ENCODE data around the gene MSRB1.
"Not testable (repeated sequence)": the region's sequence is repeated elsewhere in the genome, so short reads cannot be mapped to it uniquely, and the experiment has no call there.

MSRB1 gene

GRCh38 chr16:1902547-1903219 lies 40.3 kb downstream of the MSRB1 start:
- no peaks in the 10 kb centered on the region for H4K20me1 ChIP-seq (ENCODE audit: insufficient read depth, low read length)

GRCh38 chr16:1900452-1900774 lies 42.6 kb downstream of the MSRB1 start:
- no peaks in the 10 kb centered on the region for H3K79me2 ChIP-seq (ENCODE audit: insufficient read depth, low read length)
- no peak overlapping the region for H3K4me2 ChIP-seq (ENCODE audit: low read length)
- H3K9me3 ChIP-seq (ENCODE audit: low read length): no peaks in the 10 kb centered on the region
- TF ChIP-seq EZH2 (IDR thresholded peaks at IDR 0.05; ENCODE audit: borderline replicate concordance, low read length) (no peak), CTCF (IDR thresholded peaks at IDR 0.05; ENCODE audit: low read length) (no peak)
- no peaks in the 10 kb centered on the region for H3K36me3 ChIP-seq (ENCODE audit: insufficient read depth, low read length)
- no peak overlapping the region for H2AFZ ChIP-seq (ENCODE audit: low read length)
- no peaks in the 10 kb centered on the region for H3K4me1 ChIP-seq (ENCODE audit: insufficient read depth, low read length, severe bottlenecking)
- H3K27ac ChIP-seq (ENCODE audit: low read depth, low read length, poor library complexity, severe bottlenecking): no peak overlapping the region
- no peaks in the 10 kb centered on the region for H3F3A ChIP-seq (ENCODE audit: insufficient read depth, low read length)
- H4K20me1 ChIP-seq (ENCODE audit: insufficient read depth, low read length): no peaks in the 10 kb centered on the region
- no peak overlapping the region for H3K4me3 ChIP-seq (ENCODE audit: low read depth, low read length, poor library complexity, severe bottlenecking)
- H3K9me2 ChIP-seq (ENCODE audit: low read depth, low read length): no peaks in the 10 kb centered on the region
- peaks cover 3% of the 10 kb centered on the region for H3K27me3 ChIP-seq (ENCODE audit: insufficient read depth, low read length)
- H3K9ac ChIP-seq (ENCODE audit: low read length): no peak overlapping the region

More at GRCh38 chr16:1902547-1903219, 40.3 kb downstream of the MSRB1 start:
- no peaks in the 10 kb centered on the region for H3K9me2 ChIP-seq (ENCODE audit: low read depth, low read length)
- H3K9me3 ChIP-seq (ENCODE audit: low read length): no peaks in the 10 kb centered on the region
- no peaks in the 10 kb centered on the region for H3K4me1 ChIP-seq (ENCODE audit: insufficient read depth, low read length, severe bottlenecking)
- no peaks in the 10 kb centered on the region for H3K79me2 ChIP-seq (ENCODE audit: insufficient read depth, low read length)
- no peak overlapping the region for H3K4me2 ChIP-seq (ENCODE audit: low read length)
- no peak overlapping the region for H3K9ac ChIP-seq (ENCODE audit: low read length)
- TF ChIP-seq EZH2 (IDR thresholded peaks at IDR 0.05; ENCODE audit: borderline replicate concordance, low read length) (no peak), CTCF (IDR thresholded peaks at IDR 0.05; ENCODE audit: low read length) (no peak)
- no peak overlapping the region for H3K4me3 ChIP-seq (ENCODE audit: low read depth, low read length, poor library complexity, severe bottlenecking)
- no peaks in the 10 kb centered on the region for H3K36me3 ChIP-seq (ENCODE audit: insufficient read depth, low read length)
- H3F3A ChIP-seq (ENCODE audit: insufficient read depth, low read length): no peaks in the 10 kb centered on the region
- H3K27me3 ChIP-seq (ENCODE audit: insufficient read depth, low read length): no peaks in the 10 kb centered on the region; the same call in 1 of the 2 replicates
- H3K27ac ChIP-seq (ENCODE audit: low read depth, low read length, poor library complexity, severe bottlenecking): no peak overlapping the region
- H2AFZ ChIP-seq (ENCODE audit: low read length): no peak overlapping the region

GRCh38 chr16:1899641-1900451 lies 43.2 kb downstream of the MSRB1 start:
- no peaks in the 10 kb centered on the region for H3K9me3 ChIP-seq (ENCODE audit: low read length)
- H3K4me1 ChIP-seq (ENCODE audit: insufficient read depth, low read length, severe bottlenecking): no peaks in the 10 kb centered on the region
- no peaks in the 10 kb centered on the region for H3K9me2 ChIP-seq (ENCODE audit: low read depth, low read length)
- H3K27me3 ChIP-seq (ENCODE audit: insufficient read depth, low read length): peaks cover 3% of the 10 kb centered on the region
- H3K4me2 ChIP-seq (ENCODE audit: low read length): no peak overlapping the region
- no peak overlapping the region for H2AFZ ChIP-seq (ENCODE audit: low read length)
- TF ChIP-seq CTCF (IDR thresholded peaks at IDR 0.05; ENCODE audit: low read length) (no peak), EZH2 (IDR thresholded peaks at IDR 0.05; ENCODE audit: borderline replicate concordance, low read length) (no peak)
- no peak overlapping the region for H3K27ac ChIP-seq (ENCODE audit: low read depth, low read length, poor library complexity, severe bottlenecking)
- H4K20me1 ChIP-seq (ENCODE audit: insufficient read depth, low read length): no peaks in the 10 kb centered on the region
- no peak overlapping the region for H3K4me3 ChIP-seq (ENCODE audit: low read depth, low read length, poor library complexity, severe bottlenecking)
- no peak overlapping the region for H3K9ac ChIP-seq (ENCODE audit: low read length)
- H3K79me2 ChIP-seq (ENCODE audit: insufficient read depth, low read length): no peaks in the 10 kb centered on the region
- no peaks in the 10 kb centered on the region for H3F3A ChIP-seq (ENCODE audit: insufficient read depth, low read length)
- H3K36me3 ChIP-seq (ENCODE audit: insufficient read depth, low read length): no peaks in the 10 kb centered on the region

- not testable (repeated sequence) for H3K9me2 ChIP-seq (ENCODE audit: low read depth, low read length); H3F3A ChIP-seq (ENCODE audit: insufficient read depth, low read length); H3K4me3 ChIP-seq (ENCODE audit: low read depth, low read length, poor library complexity, severe bottlenecking); H3K36me3 ChIP-seq (ENCODE audit: insufficient read depth, low read length); H3K4me1 ChIP-seq (ENCODE audit: insufficient read depth, low read length, severe bottlenecking); H3K27me3 ChIP-seq (ENCODE audit: insufficient read depth, low read length); H3K79me2 ChIP-seq (ENCODE audit: insufficient read depth, low read length); H3K4me2 ChIP-seq (ENCODE audit: low read length); H3K9ac ChIP-seq (ENCODE audit: low read length); H3K9me3 ChIP-seq (ENCODE audit: low read length); H4K20me1 ChIP-seq (ENCODE audit: insufficient read depth, low read length); H3K27ac ChIP-seq (ENCODE audit: low read depth, low read length, poor library complexity, severe bottlenecking); H2AFZ ChIP-seq (ENCODE audit: low read length)
These were observed 45.3 kb downstream of the MSRB1 start for GRCh38 chr16:1897692-1898091.

All from OCI-LY1 (cell line).